ENCODE measurements around the gene GPR32.
"Not testable (repeated sequence)": the region's sequence is repeated elsewhere in the genome, so short reads cannot be mapped to it uniquely, and the experiment has no call there.

Gene GPR32

DNA sequence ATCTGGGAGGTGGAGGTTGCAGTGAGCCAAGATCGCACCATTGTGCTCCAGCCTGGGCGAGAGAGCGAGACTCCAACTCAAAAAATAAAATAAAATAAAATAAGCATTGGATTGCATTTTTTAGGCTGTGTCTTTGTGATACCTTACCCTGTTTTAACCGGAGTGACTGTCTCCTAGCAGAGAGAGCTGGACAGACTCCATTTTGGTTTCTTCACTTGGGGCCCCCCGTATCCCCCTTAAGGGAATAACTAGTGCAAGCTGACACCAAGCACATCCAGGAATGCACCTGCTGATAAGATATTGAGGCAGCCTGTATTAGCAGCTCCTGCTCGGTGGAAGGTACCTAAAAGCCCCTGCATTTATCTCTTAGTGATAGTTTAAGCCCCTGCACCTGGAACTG lies 20.8 kb upstream of the GPR32 start:
- no peak for DNase-seq

- DNase-seq: peak in 1 of 2 experiments; percentile 75
Measured at GRCh38 chr19:50750010-50750409, 20.3 kb upstream of the GPR32 start.

- no peak for DNase-seq
Measured at GRCh38 chr19:50753879-50754278, 16.4 kb upstream of the GPR32 start.

DNA sequence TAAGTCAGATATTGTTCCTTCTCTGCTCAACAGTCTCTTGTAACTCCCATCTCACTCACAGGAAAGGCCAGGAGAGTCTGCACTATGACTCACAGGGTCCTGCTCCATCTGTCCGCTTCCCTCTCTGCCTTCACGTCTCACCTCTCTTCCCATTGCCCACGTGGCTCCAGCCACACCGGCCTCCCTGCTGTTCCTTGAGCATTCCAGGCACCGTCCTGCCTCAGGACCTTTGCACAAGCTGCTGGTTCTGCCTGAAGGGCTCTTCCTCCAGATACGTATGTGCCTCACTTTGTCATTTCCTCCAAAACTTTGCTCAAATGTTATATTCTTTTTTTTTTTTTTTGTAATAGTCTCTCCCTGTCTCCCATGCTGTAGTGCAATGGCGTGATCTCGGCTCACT lies 14.0 kb upstream of the GPR32 start:
- DNase-seq: not testable (repeated sequence)

- not testable (repeated sequence) for DNase-seq
Measured at GRCh38 chr19:50757624-50758023, 12.6 kb upstream of the GPR32 start.

GRCh38 chr19:50759076-50759475 lies 11.2 kb upstream of the GPR32 start:
- not testable (repeated sequence) for DNase-seq

DNA sequence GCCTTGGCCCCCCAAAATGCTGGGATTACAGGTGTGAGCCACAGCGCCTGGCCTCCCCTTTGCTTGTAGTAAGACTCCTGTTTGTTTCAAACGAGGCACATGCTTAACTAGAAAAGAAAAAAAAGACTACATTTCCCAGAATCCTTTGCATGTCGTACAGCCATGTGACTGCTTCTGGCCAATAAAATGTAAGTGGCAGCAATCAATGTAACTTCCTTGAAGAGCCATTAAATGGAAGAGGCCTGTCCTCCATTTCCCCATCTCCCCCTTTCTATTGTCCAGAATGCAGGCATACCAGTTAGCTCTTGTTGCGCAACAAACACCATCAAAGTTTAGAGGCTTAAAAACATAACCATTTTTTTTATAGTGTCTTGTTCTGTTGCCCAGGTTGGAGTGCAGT lies 10.4 kb upstream of the GPR32 start:
- peak in 1 of 2 experiments; percentile 67 for DNase-seq

- DNase-seq: not testable (repeated sequence)
Measured at GRCh38 chr19:50761501-50761900, 8.8 kb upstream of the GPR32 start.

DNA sequence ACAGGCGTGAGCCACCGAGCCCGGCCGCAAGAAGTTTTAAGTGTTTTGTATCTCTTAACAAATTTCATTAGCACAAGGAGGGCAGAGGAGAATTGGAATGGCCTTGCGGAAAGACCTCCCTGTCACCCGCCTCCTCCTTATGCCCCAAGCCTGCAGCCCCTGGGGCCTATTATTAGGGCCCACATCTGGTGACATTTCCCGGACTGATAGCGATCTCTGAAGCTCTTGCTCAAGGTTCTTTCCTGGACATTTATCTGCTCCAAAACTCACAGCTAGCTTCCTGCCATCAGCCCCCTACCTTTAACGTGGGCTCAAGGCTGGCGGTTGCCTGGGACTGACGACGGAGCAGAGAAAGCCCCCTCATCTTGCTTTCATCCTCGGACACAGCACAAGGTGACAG lies 6.7 kb upstream of the GPR32 start:
- DNase-seq: not testable (repeated sequence)

GRCh38 chr19:50764409-50764808 lies 5.9 kb upstream of the GPR32 start:
- no peak for DNase-seq

- not testable (repeated sequence) for DNase-seq
Measured at GRCh38 chr19:50766746-50767145, 3.5 kb upstream of the GPR32 start.

GRCh38 chr19:50767263-50767662 lies 3.0 kb upstream of the GPR32 start:
- DNase-seq: not testable (repeated sequence)

DNA sequence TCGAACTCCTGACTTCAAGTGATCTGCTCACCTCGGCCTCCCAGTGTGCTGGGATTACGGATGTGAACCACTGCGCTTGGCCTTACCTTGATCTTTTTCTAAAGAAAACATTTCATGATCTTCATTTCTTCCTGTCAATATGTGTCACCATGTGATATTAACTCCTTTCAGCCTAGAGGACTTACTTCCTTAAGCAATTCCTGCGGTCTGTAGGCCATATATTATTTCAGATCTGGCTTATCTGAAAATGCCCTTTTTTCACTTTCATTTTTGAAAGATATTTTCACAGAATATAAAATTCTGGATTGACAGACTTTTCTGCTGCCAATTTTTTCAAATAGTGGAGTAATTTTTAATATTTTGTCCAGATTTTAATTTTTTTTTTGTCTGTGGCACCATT lies 2.0 kb upstream of the GPR32 start:
- DNase-seq: no peak

GRCh38 chr19:50770888-50771287 lies 624 bp downstream of the GPR32 start:
- no peak for DNase-seq

GRCh38 chr19:50772476-50772875 lies 2.2 kb downstream of the GPR32 start:
- no peak for DNase-seq

DNA sequence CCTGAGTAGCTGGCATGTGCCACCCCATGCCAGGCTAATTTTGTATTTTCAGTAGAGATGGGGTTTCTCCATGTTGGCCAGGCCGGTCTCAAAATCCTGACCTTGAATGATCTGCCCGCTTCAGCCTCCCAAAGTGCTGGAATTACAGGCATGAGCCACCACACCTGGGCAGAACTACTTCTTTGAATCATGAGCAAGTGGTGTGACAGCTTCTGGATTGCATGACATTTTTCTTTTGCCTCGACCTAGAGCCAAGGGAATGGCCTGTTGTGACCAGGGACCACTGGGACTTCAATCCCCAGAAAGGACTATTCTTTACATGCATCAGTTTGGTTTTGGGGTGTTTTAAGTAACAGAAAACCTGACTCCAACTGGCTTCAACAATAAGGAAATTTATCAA lies 2.6 kb downstream of the GPR32 start:
- not testable (repeated sequence) for DNase-seq

- DNase-seq: not testable (repeated sequence)
Measured at GRCh38 chr19:50773454-50773853, 3.2 kb downstream of the GPR32 start.

- DNase-seq: no peak
Measured at GRCh38 chr19:50776131-50776530, 5.9 kb downstream of the GPR32 start.

DNA sequence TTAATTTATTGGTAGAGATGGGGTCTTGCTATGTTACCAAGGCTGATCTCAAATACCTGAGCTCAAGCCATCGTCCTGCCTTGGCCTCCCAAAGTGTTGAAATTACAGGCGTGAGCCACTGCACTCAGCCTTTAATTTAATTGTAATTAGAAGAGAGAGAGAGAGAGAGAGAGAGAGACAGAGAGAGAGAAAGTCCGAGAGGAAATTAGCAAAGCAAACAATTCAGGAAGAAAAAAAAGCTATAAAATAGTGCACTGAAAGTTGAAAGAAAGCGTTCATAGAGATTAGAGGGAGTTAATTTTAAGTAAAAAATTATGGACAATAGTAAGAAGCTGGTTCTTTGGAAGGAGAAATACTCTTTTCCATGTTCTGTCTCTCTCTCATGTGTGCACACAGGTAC lies 7.0 kb downstream of the GPR32 start:
- no peak for DNase-seq

GRCh38 chr19:50777830-50778303 lies 7.6 kb downstream of the GPR32 start:
- peak; percentile 22 to 33 for DNase-seq

DNA sequence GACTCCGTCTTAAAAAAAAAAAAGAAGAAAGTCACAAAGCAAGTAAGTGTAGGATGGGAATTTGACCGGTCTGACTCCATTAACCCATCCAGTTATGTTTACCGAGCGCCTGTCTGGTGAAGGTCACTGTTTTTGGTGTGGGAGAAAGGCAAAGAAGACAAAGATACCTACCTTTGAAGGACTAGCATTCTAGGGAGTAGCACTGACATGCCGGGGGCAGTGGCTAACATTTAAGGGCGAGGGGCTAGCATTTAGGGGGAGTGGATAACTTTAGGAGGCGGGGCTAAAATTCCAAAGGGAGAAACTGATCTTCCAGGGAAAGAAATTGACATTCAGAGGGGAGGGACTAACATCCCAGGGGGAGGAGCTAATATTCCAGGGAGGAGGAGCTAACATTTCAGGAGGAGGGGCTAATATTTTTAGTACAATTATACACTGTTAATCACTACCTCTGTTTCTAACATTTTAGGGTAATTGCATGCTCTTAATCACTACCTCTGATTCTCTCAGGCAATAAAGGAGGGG lies 8.7 kb downstream of the GPR32 start:
- no peak for DNase-seq

DNA sequence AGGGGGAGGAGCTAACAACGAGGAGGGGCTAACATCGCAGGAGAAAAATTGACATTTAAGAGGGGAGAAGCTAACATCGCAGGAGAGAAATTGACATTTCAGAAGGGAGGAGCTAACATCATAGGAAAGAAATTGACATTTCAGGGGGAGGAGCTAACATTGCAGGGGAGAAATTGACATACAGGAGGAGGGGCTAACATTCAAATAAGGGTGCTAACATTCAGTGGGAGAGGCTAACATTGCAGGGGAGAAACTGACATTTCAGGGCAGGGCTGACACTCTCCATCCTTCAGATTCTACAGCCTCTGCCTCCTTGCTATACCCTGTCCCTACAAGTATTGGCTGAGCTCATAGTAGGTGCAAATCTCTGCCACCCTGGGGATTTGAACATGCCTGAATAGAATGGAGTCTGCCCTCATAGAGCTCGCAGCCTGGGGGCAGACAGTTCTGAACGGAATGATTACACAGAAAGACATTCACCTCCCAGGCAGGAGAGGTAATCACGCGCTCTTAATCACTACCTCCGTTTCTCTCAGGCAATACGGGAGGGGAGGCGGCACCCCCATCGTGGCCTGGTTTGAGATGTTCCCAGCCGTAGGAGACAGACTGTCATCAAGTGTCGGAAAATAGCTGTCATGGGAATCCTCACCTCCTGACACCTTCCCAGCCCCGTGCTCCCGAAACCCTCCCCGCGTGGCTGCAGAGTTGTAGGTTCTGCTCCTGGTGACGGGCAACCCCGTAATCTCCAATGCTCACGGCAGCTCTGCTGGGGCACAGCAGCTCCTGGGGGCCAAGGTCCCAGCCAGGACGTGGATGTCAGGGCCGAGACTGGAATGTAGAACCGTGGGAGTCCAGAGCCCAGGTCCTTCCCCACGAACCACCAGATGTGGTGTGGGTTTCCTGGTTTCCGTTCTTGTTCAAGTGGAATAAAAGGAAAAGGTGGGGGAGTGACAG lies 9.5 kb downstream of the GPR32 start:
- no peak for DNase-seq

- DNase-seq: no peak
Measured at GRCh38 chr19:50780753-50781435, 10.6 kb downstream of the GPR32 start.

- DNase-seq: not testable (repeated sequence)
Measured at GRCh38 chr19:50783848-50784152, 13.5 kb downstream of the GPR32 start.
